Smooth muscle cell (in vitro differentiated cells): Measurements from ENCODE around the gene LRRC17. TPM values are rescaled to one million over a fixed set of nuclear protein-coding genes. Genes with fewer than 3 reads are reported as not detected.

ENCODE experiments used
- DNase-seq: peaks from one replicate; lab custom pipeline; 2025; ENCODE audit not compliant: unreplicated experiment; lab: John Stamatoyannopoulos, UW
- H2AFZ ChIP-seq: fragments of 200-600 bp; sonication (generic); 2 replicates; pipeline ENCODE4 v1.6.0; 2016; ENCODE audit warnings: antibody characterized with exemption, low read depth, mild to moderate bottlenecking
- H3F3A ChIP-seq: fragments of 200-600 bp; sonication (generic); 2 replicates; pipeline ENCODE4 v1.6.0; 2017; ENCODE audit warnings: antibody characterized with exemption, low read depth
- H3K27ac ChIP-seq: fragments of 200-600 bp; sonication (generic); 2 replicates; pipeline ENCODE4 v1.5.1; 2016; ENCODE audit warnings: low read depth, mild to moderate bottlenecking
- H3K27me3 ChIP-seq: fragments of 200-600 bp; sonication (generic); 2 replicates; pipeline ENCODE4 v1.6.1; 2016; ENCODE audit warnings: low read depth, mild to moderate bottlenecking
- H3K36me3 ChIP-seq: fragments of 200-600 bp; sonication (generic); 2 replicates; pipeline ENCODE4 v1.5.1; 2016; ENCODE audit warnings: low read depth
- H3K4me1 ChIP-seq: fragments of 200-600 bp; sonication (generic); 2 replicates; pipeline ENCODE4 v1.5.1; 2016; ENCODE audit warnings: low read depth
- H3K4me2 ChIP-seq: fragments of 200-600 bp; sonication (generic); 2 replicates; pipeline ENCODE4 v1.6.0; 2016; ENCODE audit warnings: mild to moderate bottlenecking
- H3K4me3 ChIP-seq: fragments of 200-600 bp; sonication (generic); 2 replicates; pipeline ENCODE4 v1.5.1; 2016; ENCODE audit warnings: mild to moderate bottlenecking
- H3K79me2 ChIP-seq: fragments of 200-600 bp; sonication (generic); 2 replicates; pipeline ENCODE4 v1.6.0; 2016; ENCODE audit warnings: low read depth, mild to moderate bottlenecking
- H3K9ac ChIP-seq: fragments of 200-600 bp; sonication (generic); 2 replicates; pipeline ENCODE4 v1.6.0; 2016; ENCODE audit warnings: low read depth
- H3K9me3 ChIP-seq: fragments of 200-600 bp; sonication (generic); replicated peaks from 2 replicates; pipeline ENCODE4 v1.5.1; 2016; ENCODE audit warnings: low read depth
- H4K20me1 ChIP-seq: fragments of 200-600 bp; sonication (generic); 2 replicates; pipeline ENCODE4 v1.6.0; 2016; ENCODE audit warnings: low read depth
- CTCF ChIP-seq: fragments of 200-600 bp; sonication (generic); IDR thresholded peaks from 2 replicates; pipeline ENCODE4 v1.5.1; 2017; ENCODE audit warnings: borderline replicate concordance, mild to moderate bottlenecking, antibody characterized with exemption; ENCODE audit not compliant: insufficient read depth, poor library complexity, severe bottlenecking
- WGBS: methylation state at CpG from one replicate; pipeline ENCODE4 v1.1.7; 2016; ENCODE audit warnings: low lambda C conversion rate; 5-methylcytosine and 5-hydroxymethylcytosine counted together
- polyA plus RNA-seq: library from polyadenylated mRNA; unstranded; fragments of >200 nt; fragmentation: Nextera tagmentation; extraction: Ambion mirVana; gene quantifications from 2 replicates; pipeline ENCODE4 v1.2.1, GENCODE V29; 2016
- total RNA-seq: library from RNA; depleted of rRNA; stranded (reverse); fragments of >200 nt; gene quantifications from 2 replicates; pipeline ENCODE4 v1.2.3, GENCODE V29; 2014

LRRC17 gene
- total and polyA plus RNA-seq, 2 experiments from 2014 or later: 6.2 to 23.0 TPM

- Histone ChIP-seq H3K4me3 (no peak overlapping the region), H3K4me1 (no peaks in the 10 kb centered on the region), H3F3A (peaks cover 4% of the 10 kb centered on the region), H3K79me2 (no peaks in the 10 kb centered on the region), H3K9me3 (no peaks in the 10 kb centered on the region), H3K36me3 (no peaks in the 10 kb centered on the region), H3K9ac (no peak overlapping the region), H2AFZ (no peak overlapping the region), H3K4me2 (no peak overlapping the region), H3K27me3 (no peaks in the 10 kb centered on the region), H4K20me1 (no peaks in the 10 kb centered on the region), H3K27ac (no peak overlapping the region)
- DNase-seq: no peak
- 22% methylated on average over 7 of the region's 7 CpGs for WGBS
- no peak for TF ChIP-seq CTCF
Observed at GRCh38 chr7:102983602-102984001, 70.8 kb downstream of the LRRC17 start.

- H3K4me2 ChIP-seq: no peak overlapping the region
- no peak for DNase-seq
Observed at GRCh38 chr7:102985176-102985783, 72.5 kb downstream of the LRRC17 start.

GRCh38 chr7:102988088-102988487, 75.3 kb downstream of the LRRC17 start:
- no peak for DNase-seq
- no peak overlapping the region for H3K4me2 ChIP-seq
- H3K27me3 ChIP-seq: no peaks in the 10 kb centered on the region
- no peaks in the 10 kb centered on the region for H3K4me1 ChIP-seq
- peaks cover 5% of the 10 kb centered on the region for H3F3A ChIP-seq
- TF ChIP-seq CTCF: no peak
- no peaks in the 10 kb centered on the region for H3K36me3 ChIP-seq
- no peak overlapping the region for H3K27ac ChIP-seq
- 96% methylated on average over 2 of the region's 2 CpGs for WGBS
- H4K20me1 ChIP-seq: no peaks in the 10 kb centered on the region
- H3K9ac ChIP-seq: no peak overlapping the region
- no peaks in the 10 kb centered on the region for H3K79me2 ChIP-seq
- no peak overlapping the region for H2AFZ ChIP-seq
- no peak overlapping the region for H3K4me3 ChIP-seq
- H3K9me3 ChIP-seq: no peaks in the 10 kb centered on the region

More at GRCh38 chr7:102985176-102985783, 72.5 kb downstream of the LRRC17 start:
- H3K36me3 ChIP-seq: no peaks in the 10 kb centered on the region
- H3F3A ChIP-seq: peaks cover 4% of the 10 kb centered on the region
- H3K9ac ChIP-seq: no peak overlapping the region
- H3K9me3 ChIP-seq: no peaks in the 10 kb centered on the region
- no peak overlapping the region for H2AFZ ChIP-seq
- H3K4me3 ChIP-seq: no peak overlapping the region
- no peak overlapping the region for H3K27ac ChIP-seq
- TF ChIP-seq CTCF: no peak
- no peaks in the 10 kb centered on the region for H4K20me1 ChIP-seq
- no peaks in the 10 kb centered on the region for H3K4me1 ChIP-seq
- no peaks in the 10 kb centered on the region for H3K27me3 ChIP-seq
- no peaks in the 10 kb centered on the region for H3K79me2 ChIP-seq
